DOHH2 (cell line): Measurements from ENCODE around the gene ETS2.

Source experiments
- EZH2phosphoT487 ChIP-seq: fragments of 200-600 bp; sonication (generic); IDR thresholded peaks from 2 replicates; pipeline ENCODE4 v1.6.1; 2017; ENCODE audit warnings: borderline replicate concordance, mild to moderate bottlenecking, antibody characterized with exemption, low read length, moderate library complexity, mixed read lengths
- TF ChIP-seq, protein P1 (sequence below): fragments of 200-600 bp; sonication (generic); IDR thresholded peaks from one replicate; pipeline ENCODE4 v1.5.1; 2014; ENCODE audit warnings: antibody characterized with exemption, mild to moderate bottlenecking, low read depth, low read length; ENCODE audit not compliant: poor library complexity, severe bottlenecking

DNA sequence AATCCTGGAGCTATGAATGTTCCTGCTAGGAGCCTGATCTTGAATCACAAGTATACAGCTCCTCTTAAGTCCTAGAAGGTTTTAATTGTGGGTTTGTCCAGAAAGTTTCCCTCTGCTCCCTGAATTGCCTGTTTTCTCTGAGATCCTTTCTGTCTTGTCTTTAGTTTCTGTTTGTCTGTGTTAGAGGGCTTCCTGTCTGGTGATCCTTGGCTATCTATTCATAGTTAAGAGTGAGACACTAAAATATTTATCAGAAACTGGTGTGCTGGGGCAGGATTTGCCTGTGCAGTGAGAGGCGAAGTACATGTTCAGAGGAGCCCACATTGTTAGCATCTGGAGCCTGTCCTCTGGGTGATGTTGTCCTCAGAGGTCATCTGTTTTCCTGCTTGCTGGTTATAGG is 45.4 kb downstream of the ETS2 start:
- TF ChIP-seq, protein P1, sequence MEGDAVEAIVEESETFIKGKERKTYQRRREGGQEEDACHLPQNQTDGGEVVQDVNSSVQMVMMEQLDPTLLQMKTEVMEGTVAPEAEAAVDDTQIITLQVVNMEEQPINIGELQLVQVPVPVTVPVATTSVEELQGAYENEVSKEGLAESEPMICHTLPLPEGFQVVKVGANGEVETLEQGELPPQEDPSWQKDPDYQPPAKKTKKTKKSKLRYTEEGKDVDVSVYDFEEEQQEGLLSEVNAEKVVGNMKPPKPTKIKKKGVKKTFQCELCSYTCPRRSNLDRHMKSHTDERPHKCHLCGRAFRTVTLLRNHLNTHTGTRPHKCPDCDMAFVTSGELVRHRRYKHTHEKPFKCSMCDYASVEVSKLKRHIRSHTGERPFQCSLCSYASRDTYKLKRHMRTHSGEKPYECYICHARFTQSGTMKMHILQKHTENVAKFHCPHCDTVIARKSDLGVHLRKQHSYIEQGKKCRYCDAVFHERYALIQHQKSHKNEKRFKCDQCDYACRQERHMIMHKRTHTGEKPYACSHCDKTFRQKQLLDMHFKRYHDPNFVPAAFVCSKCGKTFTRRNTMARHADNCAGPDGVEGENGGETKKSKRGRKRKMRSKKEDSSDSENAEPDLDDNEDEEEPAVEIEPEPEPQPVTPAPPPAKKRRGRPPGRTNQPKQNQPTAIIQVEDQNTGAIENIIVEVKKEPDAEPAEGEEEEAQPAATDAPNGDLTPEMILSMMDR = no peak
- no peak for TF ChIP-seq EZH2phosphoT487
